Smooth muscle cell (in vitro differentiated cells): ENCODE measurements around the gene PTPRR. TPM values are rescaled to one million over a fixed set of nuclear protein-coding genes. Genes with fewer than 3 reads are reported as not detected.

Experiments used
- DNase-seq: peaks from one replicate; lab custom pipeline; 2025; ENCODE audit not compliant: unreplicated experiment; lab: John Stamatoyannopoulos, UW
- H2AFZ ChIP-seq: fragments of 200-600 bp; sonication (generic); 2 replicates; pipeline ENCODE4 v1.6.0; 2016; ENCODE audit warnings: antibody characterized with exemption, low read depth, mild to moderate bottlenecking
- H3F3A ChIP-seq: fragments of 200-600 bp; sonication (generic); 2 replicates; pipeline ENCODE4 v1.6.0; 2017; ENCODE audit warnings: antibody characterized with exemption, low read depth
- H3K27ac ChIP-seq: fragments of 200-600 bp; sonication (generic); 2 replicates; pipeline ENCODE4 v1.5.1; 2016; ENCODE audit warnings: low read depth, mild to moderate bottlenecking
- H3K27me3 ChIP-seq: fragments of 200-600 bp; sonication (generic); 2 replicates; pipeline ENCODE4 v1.6.1; 2016; ENCODE audit warnings: low read depth, mild to moderate bottlenecking
- H3K36me3 ChIP-seq: fragments of 200-600 bp; sonication (generic); 2 replicates; pipeline ENCODE4 v1.5.1; 2016; ENCODE audit warnings: low read depth
- H3K4me1 ChIP-seq: fragments of 200-600 bp; sonication (generic); 2 replicates; pipeline ENCODE4 v1.5.1; 2016; ENCODE audit warnings: low read depth
- H3K4me2 ChIP-seq: fragments of 200-600 bp; sonication (generic); 2 replicates; pipeline ENCODE4 v1.6.0; 2016; ENCODE audit warnings: mild to moderate bottlenecking
- H3K4me3 ChIP-seq: fragments of 200-600 bp; sonication (generic); 2 replicates; pipeline ENCODE4 v1.5.1; 2016; ENCODE audit warnings: mild to moderate bottlenecking
- H3K79me2 ChIP-seq: fragments of 200-600 bp; sonication (generic); 2 replicates; pipeline ENCODE4 v1.6.0; 2016; ENCODE audit warnings: low read depth, mild to moderate bottlenecking
- H3K9ac ChIP-seq: fragments of 200-600 bp; sonication (generic); 2 replicates; pipeline ENCODE4 v1.6.0; 2016; ENCODE audit warnings: low read depth
- H3K9me3 ChIP-seq: fragments of 200-600 bp; sonication (generic); replicated peaks from 2 replicates; pipeline ENCODE4 v1.5.1; 2016; ENCODE audit warnings: low read depth
- H4K20me1 ChIP-seq: fragments of 200-600 bp; sonication (generic); 2 replicates; pipeline ENCODE4 v1.6.0; 2016; ENCODE audit warnings: low read depth
- WGBS: methylation state at CpG from one replicate; pipeline ENCODE4 v1.1.7; 2016; ENCODE audit warnings: low lambda C conversion rate; 5-methylcytosine and 5-hydroxymethylcytosine counted together
- polyA plus RNA-seq: library from polyadenylated mRNA; unstranded; fragments of >200 nt; fragmentation: Nextera tagmentation; extraction: Ambion mirVana; gene quantifications from 2 replicates; pipeline ENCODE4 v1.2.1, GENCODE V29; 2016
- total RNA-seq: library from RNA; depleted of rRNA; stranded (reverse); fragments of >200 nt; gene quantifications from 2 replicates; pipeline ENCODE4 v1.2.3, GENCODE V29; 2014
- TF ChIP-seq, protein P1 (sequence below): fragments of 200-600 bp; sonication (generic); IDR thresholded peaks from 2 replicates; pipeline ENCODE4 v1.5.1; 2017; ENCODE audit warnings: borderline replicate concordance, mild to moderate bottlenecking, antibody characterized with exemption; ENCODE audit not compliant: insufficient read depth, poor library complexity, severe bottlenecking

The PTPRR gene
- total and polyA plus RNA-seq, 2 experiments from 2014 or later = 2.8 to 17.8 TPM

GRCh38 chr12:70603044-70603443 lies 317.5 kb downstream of the PTPRR start:
- H3K4me3 ChIP-seq = no peak overlapping the region
- no peaks in the 10 kb centered on the region for H3K79me2 ChIP-seq
- H3K27me3 ChIP-seq = no peaks in the 10 kb centered on the region
- peaks cover 4% of the 10 kb centered on the region for H3K9me3 ChIP-seq
- H4K20me1 ChIP-seq = no peaks in the 10 kb centered on the region
- TF ChIP-seq, protein P1, sequence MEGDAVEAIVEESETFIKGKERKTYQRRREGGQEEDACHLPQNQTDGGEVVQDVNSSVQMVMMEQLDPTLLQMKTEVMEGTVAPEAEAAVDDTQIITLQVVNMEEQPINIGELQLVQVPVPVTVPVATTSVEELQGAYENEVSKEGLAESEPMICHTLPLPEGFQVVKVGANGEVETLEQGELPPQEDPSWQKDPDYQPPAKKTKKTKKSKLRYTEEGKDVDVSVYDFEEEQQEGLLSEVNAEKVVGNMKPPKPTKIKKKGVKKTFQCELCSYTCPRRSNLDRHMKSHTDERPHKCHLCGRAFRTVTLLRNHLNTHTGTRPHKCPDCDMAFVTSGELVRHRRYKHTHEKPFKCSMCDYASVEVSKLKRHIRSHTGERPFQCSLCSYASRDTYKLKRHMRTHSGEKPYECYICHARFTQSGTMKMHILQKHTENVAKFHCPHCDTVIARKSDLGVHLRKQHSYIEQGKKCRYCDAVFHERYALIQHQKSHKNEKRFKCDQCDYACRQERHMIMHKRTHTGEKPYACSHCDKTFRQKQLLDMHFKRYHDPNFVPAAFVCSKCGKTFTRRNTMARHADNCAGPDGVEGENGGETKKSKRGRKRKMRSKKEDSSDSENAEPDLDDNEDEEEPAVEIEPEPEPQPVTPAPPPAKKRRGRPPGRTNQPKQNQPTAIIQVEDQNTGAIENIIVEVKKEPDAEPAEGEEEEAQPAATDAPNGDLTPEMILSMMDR = no peak
- no peak overlapping the region for H3K27ac ChIP-seq
- H3K4me2 ChIP-seq = no peak overlapping the region
- peaks cover 8% of the 10 kb centered on the region for H3K4me1 ChIP-seq
- no peak overlapping the region for H3K9ac ChIP-seq
- H3F3A ChIP-seq = no peaks in the 10 kb centered on the region
- H3K36me3 ChIP-seq = no peaks in the 10 kb centered on the region
- DNase-seq = no peak
- WGBS = 94% methylated on average over 1 of the region's 1 CpG
- no peak overlapping the region for H2AFZ ChIP-seq

GRCh38 chr12:70598467-70599193 lies 321.9 kb downstream of the PTPRR start:
- Histone ChIP-seq H3K79me2 (no peaks in the 10 kb centered on the region), H3K36me3 (no peaks in the 10 kb centered on the region), H3K4me3 (no peak overlapping the region), H2AFZ (no peak overlapping the region), H3K4me1 (no peaks in the 10 kb centered on the region), H3F3A (no peaks in the 10 kb centered on the region), H3K27me3 (no peaks in the 10 kb centered on the region), H3K4me2 (no peak overlapping the region), H3K9ac (no peak overlapping the region), H3K27ac (no peak overlapping the region), H3K9me3 (no peaks in the 10 kb centered on the region), H4K20me1 (no peaks in the 10 kb centered on the region)
- 82% methylated on average over 4 of the region's 4 CpGs for WGBS
- TF ChIP-seq, protein P1 = no peak
- no peak for DNase-seq

DNA sequence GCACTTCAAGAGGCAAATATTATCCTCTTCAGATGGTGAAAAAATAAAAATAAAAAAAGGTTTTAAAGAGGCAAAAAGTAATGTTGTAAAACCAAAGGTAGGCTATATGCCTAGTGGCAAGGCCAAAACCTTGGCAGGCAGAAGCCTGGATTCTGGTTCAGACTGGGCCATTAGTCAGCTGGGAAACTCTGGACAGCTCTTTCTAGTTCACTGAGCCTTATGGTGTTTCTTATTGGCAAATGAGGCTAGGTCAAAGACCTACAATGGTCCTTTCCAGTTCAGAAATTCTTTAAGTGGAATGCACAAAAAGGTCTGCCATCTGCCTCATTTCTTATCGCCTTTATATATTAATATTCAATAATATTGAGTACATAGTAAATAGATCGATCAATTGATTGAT lies 327.9 kb downstream of the PTPRR start:
- Histone ChIP-seq H3K4me2 (no peak overlapping the region), H3K4me1 (no peaks in the 10 kb centered on the region), H3K9me3 (no peaks in the 10 kb centered on the region), H3K27me3 (no peaks in the 10 kb centered on the region), H3K27ac (no peak overlapping the region), H3F3A (no peaks in the 10 kb centered on the region), H3K36me3 (no peaks in the 10 kb centered on the region), H4K20me1 (no peaks in the 10 kb centered on the region), H3K9ac (no peak overlapping the region), H2AFZ (no peak overlapping the region), H3K4me3 (no peak overlapping the region), H3K79me2 (no peaks in the 10 kb centered on the region)
- no peak for DNase-seq
- TF ChIP-seq, protein P1 = no peak
- 98% methylated on average over 2 of the region's 2 CpGs for WGBS
